Lower lobe of right lung (tissue), 2 donors: ENCODE measurements around the gene DTX1. TPM values are rescaled to one million over a fixed set of nuclear protein-coding genes. Genes with fewer than 3 reads are reported as not detected.

Experiments used
- ATAC-seq, 2 donors: fragments of 200-7000 bp; cut with Tn5 transposase; one replicate each; pipeline ENCODE4 v1.9.1; 2020 to 2022; ENCODE audit warnings: mild to moderate bottlenecking in 2 of 2, moderate library complexity in 2 of 2
- DNase-seq: peaks from one replicate; pipeline ENCODE4 v3.0.0-alpha.2; 2020
- H3K27ac ChIP-seq: fragments of 200-600 bp; one replicate; pipeline ENCODE4 v1.8.0; 2022
- H3K27me3 ChIP-seq: fragments of 200-600 bp; one replicate; pipeline ENCODE4 v1.8.0; 2022; ENCODE audit warnings: low read depth
- H3K36me3 ChIP-seq: fragments of 200-600 bp; one replicate; pipeline ENCODE4 v1.8.0; 2022; ENCODE audit warnings: mild to moderate bottlenecking
- H3K4me1 ChIP-seq: fragments of 200-600 bp; one replicate; pipeline ENCODE4 v1.8.0; 2022
- H3K4me3 ChIP-seq: fragments of 200-600 bp; one replicate; pipeline ENCODE4 v1.8.0; 2022; ENCODE audit warnings: mild to moderate bottlenecking
- H3K9me3 ChIP-seq: fragments of 200-600 bp; one replicate; pipeline ENCODE4 v1.8.0; 2022
- intact Hi-C: fragments of 100-400 bp; cut with DNase I; formaldehyde crosslinking; loops from one replicate; pipeline ENCODE4 v1.11.0; 2022
- total RNA-seq: library from RNA; stranded (reverse); fragmentation: NEBNext Ultra II Directional; extraction: Animal tissue kit (Norgen Biotek cat#: 25700); gene quantifications from one replicate; pipeline ENCODE4 v1.2.1, GENCODE V29; 2021
- TF ChIP-seq, protein P1 (sequence below): fragments of 200-600 bp; IDR thresholded peaks from one replicate; pipeline ENCODE4 v1.8.0; 2022; ENCODE audit warnings: antibody characterized with exemption, mild to moderate bottlenecking
- donor health status: DM: no; HTN: yes; CAD: no; lungs with severe emphysema.

DTX1 gene
- total RNA-seq, 1 donor from 2014 or later: 6.8 TPM

DNA sequence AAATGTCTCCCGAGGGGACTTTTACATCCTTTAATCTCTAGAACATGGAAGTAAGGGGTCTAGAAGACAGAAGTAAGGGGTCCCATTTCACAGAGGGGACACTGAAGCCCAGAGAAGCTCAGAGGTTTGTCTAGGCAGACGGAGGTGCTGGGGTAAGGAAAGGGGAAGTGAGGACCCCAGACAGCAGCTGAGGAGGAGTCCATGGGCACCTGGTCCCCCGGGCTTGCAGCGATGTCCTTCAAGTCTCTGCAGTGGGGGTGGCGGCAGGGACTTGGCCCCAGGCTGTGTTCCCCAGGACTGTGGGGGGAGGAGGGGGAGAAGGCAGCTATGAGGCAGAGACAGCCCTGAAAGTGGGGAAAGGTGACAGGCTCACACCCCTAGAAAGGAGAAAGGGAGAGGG lies 30.7 kb downstream of the DTX1 start:
- ATAC-seq (no peak), DNase-seq (no peak)
- no peaks in the 10 kb centered on the region for H3K36me3 ChIP-seq
- no peak overlapping the region for H3K4me3 ChIP-seq
- H3K27ac ChIP-seq: no peak overlapping the region
- intact Hi-C loops: no loop called here
- H3K4me1 ChIP-seq: no peaks in the 10 kb centered on the region
- H3K27me3 ChIP-seq: peaks cover 7% of the 10 kb centered on the region
- H3K9me3 ChIP-seq: no peaks in the 10 kb centered on the region
- TF ChIP-seq, protein P1, sequence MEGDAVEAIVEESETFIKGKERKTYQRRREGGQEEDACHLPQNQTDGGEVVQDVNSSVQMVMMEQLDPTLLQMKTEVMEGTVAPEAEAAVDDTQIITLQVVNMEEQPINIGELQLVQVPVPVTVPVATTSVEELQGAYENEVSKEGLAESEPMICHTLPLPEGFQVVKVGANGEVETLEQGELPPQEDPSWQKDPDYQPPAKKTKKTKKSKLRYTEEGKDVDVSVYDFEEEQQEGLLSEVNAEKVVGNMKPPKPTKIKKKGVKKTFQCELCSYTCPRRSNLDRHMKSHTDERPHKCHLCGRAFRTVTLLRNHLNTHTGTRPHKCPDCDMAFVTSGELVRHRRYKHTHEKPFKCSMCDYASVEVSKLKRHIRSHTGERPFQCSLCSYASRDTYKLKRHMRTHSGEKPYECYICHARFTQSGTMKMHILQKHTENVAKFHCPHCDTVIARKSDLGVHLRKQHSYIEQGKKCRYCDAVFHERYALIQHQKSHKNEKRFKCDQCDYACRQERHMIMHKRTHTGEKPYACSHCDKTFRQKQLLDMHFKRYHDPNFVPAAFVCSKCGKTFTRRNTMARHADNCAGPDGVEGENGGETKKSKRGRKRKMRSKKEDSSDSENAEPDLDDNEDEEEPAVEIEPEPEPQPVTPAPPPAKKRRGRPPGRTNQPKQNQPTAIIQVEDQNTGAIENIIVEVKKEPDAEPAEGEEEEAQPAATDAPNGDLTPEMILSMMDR: no peak

DNA sequence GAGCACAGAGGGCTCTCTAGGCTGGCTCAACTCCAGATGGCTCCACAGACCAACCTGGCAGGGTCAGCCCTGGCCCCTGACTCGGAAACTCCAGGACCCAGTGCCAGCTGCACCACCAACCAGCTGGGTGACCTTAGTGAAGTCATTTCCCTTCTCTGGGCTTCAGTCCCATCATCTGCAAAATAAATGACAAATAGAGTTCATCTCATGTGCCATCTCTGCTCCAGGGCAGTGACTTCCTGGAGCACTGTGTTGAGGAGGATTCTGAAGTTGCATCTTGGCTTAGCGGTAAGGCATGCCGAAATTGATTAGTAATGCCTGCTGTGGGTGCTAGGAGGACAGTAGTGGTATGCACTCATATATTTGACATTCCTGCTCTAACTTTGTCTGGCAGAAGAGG lies 31.5 kb downstream of the DTX1 start:
- TF ChIP-seq, protein P1: no peak
- DNase-seq: no peak
- no peak overlapping the region for H3K4me3 ChIP-seq
- H3K9me3 ChIP-seq: no peaks in the 10 kb centered on the region
- no peak for ATAC-seq
- intact Hi-C loops: no loop called here
- H3K36me3 ChIP-seq: no peaks in the 10 kb centered on the region
- H3K27me3 ChIP-seq: peaks cover 11% of the 10 kb centered on the region
- peaks cover 4% of the 10 kb centered on the region for H3K4me1 ChIP-seq
- no peak overlapping the region for H3K27ac ChIP-seq

DNA sequence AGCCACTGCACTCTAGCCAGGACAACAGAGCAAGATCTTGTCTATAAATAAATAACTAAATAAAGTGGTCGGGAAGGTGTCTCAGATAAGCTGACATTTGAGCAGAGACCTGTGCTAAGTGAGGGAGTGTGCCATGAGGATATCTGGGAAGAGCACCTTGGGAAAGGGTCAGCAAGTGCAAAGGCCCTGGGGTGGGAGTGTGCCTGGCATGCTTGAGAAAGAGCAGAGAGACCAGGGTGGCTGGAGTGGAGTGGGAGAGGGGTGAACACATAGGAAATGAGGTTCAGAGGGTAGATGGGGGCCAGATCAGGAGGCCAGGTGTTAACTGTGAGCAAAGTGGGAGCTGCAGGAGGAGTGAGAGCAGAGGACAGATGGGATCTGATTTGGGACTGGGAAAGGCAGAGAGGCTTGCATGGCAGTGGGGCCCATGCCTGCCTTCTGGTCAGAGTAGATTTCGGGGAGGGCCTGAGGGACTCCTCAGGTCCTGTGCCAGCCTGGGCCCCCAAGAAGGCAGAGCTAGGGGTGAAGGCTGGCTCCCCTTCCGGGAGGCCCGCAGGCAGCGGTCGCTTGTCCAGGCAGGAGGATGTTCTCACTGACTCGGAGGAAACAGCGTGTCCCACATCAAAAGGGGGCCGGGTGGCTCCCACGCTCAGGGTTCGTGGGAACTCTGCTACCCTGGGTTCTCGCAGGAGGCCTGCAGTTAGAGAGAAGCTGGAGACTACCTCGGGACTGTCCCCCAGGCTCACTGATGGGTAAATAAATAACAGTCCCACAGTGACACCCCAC lies 32.6 kb downstream of the DTX1 start:
- Histone ChIP-seq H3K9me3 (no peaks in the 10 kb centered on the region), H3K4me3 (no peak overlapping the region), H3K27me3 (peaks cover 17% of the 10 kb centered on the region), H3K4me1 (peaks cover 5% of the 10 kb centered on the region), H3K27ac (no peak overlapping the region), H3K36me3 (no peaks in the 10 kb centered on the region)
- DNase-seq: no peak
- intact Hi-C loops: no loop called here
- no peak for ATAC-seq
- TF ChIP-seq, protein P1: no peak

DNA sequence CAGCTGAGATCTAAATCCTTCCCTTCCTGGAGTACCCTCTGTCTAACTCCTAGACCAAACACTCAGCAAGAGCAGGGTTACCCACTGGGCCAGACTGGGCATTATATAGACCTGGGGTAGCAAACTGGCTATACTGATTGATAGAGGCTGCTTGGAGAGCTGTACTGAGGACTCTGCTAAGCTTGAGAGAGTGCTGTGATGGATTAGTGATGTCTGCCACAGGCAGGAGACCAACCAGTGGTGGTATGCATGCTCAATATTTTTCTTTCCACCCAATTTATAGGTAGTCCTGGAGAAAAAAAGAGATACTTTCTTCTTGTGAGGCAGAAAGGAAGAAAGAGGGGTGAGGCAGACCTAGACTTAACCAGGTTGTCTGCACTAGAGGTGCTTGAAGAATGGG lies 33.3 kb downstream of the DTX1 start:
- Histone ChIP-seq H3K4me3 (no peak overlapping the region), H3K36me3 (no peaks in the 10 kb centered on the region), H3K27ac (no peak overlapping the region), H3K27me3 (peaks cover 17% of the 10 kb centered on the region), H3K4me1 (peaks cover 5% of the 10 kb centered on the region), H3K9me3 (no peaks in the 10 kb centered on the region)
- ATAC-seq (no peak), DNase-seq (no peak)
- intact Hi-C loops: no loop called here
- TF ChIP-seq, protein P1: no peak

DNA sequence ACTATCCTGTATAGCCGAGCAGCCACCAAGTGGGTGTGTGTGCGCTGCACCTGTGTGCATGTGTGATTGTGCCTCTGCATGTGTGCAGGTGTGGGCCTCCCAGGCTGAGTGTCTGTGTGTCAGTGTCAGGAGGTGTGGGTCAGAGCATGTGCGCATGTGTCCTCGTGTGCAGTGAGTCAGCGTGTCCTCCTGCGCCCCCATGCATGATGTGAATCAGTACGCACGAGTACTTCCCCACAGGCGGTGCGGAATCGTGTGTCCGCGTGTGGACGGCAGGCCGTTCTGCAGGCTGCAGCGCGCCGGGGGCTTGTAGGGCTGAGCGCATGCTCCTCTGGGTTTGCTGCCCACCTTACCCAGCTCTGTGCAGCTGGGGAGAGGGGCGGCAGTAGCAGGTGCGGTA lies 34.2 kb downstream of the DTX1 start:
- peaks cover 17% of the 10 kb centered on the region for H3K27me3 ChIP-seq

More for the DNA sequence above, 34.2 kb downstream of the DTX1 start:
- TF ChIP-seq, protein P1: no peak
- no peak for DNase-seq
- Histone ChIP-seq H3K4me1 (peaks cover 5% of the 10 kb centered on the region), H3K36me3 (no peaks in the 10 kb centered on the region), H3K27ac (no peak overlapping the region), H3K4me3 (no peak overlapping the region), H3K9me3 (no peaks in the 10 kb centered on the region)
- ATAC-seq: no peak
- intact Hi-C loops: no loop called here
